Measurements from ENCODE around the gene DLX4.

Gene DLX4

GRCh38 chr17:50014471-50015088 lies 45.6 kb downstream of the DLX4 start:
- no peak for DNase-seq (ENCODE audit: low read depth)

DNA sequence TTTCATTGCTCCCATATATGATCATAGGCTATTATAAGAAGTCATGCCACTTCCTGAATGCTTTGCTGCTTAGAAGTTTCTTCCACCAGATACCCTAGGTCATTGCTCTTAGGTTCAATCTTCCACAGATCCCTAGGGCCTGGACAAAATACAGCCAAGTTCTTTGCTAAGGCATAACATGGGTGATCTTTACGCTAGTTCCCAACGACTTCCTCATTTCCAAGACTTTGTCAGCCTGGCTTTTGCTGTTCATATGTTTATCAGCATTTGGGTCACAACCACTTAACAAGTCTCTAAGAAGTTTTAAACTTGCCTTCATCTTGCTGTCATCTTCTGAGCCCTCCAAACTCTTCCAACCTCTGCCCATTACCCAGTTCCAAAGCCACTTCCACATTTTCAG lies 46.2 kb downstream of the DLX4 start:
- no peak for DNase-seq (ENCODE audit: low read depth)

DNA sequence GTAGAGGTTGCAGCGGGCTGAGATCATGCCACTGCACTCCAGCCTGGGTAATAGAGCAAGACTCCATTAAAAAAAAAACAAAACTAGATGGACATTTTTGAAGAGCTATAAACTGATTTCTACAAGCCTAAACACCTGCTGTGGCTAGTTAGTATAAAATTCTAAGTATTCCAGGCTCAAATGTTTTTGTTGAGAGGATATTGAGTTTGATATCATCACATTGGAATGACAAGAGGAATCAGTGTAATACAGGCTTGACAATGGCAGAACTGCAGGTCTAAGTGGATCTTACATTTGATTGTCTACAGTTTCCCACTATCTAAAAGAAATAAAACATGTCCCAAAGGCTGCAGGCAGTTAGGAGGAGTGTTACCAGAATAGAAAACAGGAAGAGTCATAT lies 49.9 kb downstream of the DLX4 start:
- DNase-seq (ENCODE audit: low read depth), result no peak

- DNase-seq (ENCODE audit: low read depth), result no peak
Observed at GRCh38 chr17:50020841-50021599, 52.0 kb downstream of the DLX4 start.

DNA sequence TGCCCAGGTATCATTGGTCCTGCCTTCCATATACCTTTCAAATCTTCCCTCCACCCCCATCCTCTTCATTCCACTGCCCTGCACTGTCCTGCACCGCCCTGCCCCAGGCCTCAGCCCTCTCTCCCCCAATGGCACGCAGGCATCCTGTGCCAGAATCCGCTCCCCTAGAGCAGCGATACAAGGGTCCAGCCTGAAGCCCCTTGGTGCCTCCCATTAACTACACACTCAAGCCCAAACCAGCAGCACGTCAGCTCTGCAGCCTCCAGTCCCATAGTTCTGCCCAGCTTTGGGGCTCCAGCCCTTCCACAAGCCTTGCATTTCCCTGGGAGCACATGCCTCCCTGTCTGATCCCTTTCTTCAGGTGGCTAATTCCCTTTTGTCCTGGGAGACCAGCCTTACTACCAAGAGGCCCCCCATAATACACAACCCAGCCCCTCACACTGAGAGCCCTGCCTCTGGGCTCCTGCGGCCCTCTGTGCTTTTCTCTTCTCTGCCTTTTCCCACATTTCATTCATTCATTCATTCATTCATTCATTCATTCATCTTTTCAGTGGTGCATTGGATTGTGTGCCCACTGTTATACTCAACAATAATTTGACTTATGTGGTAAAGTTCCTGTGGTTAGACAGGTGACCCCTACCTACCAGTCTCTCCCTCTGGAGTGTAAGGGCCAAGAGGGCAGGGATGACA lies 52.8 kb downstream of the DLX4 start:
- DNase-seq (ENCODE audit: low read depth), result no peak

- DNase-seq (ENCODE audit: low read depth), result no peak
Observed at GRCh38 chr17:50022463-50023130, 53.6 kb downstream of the DLX4 start.

DNA sequence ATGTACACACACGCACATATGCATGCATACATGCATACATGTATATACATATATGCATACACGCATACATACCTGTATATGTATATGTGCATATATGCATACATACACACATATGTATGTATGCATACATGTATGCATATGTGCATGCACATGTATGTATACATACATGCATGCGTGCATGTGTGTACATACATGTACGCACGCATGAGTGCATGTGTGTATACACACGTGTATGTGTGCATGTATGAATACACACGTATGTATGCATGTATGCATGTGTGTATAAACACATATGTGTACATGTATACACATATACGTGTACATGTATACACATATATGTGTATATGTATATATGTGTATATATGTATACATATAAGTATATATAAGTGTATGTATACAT lies 54.5 kb downstream of the DLX4 start:
- DNase-seq (ENCODE audit: low read depth), result no peak
